ENCODE results near the gene PGRMC2.

DNA sequence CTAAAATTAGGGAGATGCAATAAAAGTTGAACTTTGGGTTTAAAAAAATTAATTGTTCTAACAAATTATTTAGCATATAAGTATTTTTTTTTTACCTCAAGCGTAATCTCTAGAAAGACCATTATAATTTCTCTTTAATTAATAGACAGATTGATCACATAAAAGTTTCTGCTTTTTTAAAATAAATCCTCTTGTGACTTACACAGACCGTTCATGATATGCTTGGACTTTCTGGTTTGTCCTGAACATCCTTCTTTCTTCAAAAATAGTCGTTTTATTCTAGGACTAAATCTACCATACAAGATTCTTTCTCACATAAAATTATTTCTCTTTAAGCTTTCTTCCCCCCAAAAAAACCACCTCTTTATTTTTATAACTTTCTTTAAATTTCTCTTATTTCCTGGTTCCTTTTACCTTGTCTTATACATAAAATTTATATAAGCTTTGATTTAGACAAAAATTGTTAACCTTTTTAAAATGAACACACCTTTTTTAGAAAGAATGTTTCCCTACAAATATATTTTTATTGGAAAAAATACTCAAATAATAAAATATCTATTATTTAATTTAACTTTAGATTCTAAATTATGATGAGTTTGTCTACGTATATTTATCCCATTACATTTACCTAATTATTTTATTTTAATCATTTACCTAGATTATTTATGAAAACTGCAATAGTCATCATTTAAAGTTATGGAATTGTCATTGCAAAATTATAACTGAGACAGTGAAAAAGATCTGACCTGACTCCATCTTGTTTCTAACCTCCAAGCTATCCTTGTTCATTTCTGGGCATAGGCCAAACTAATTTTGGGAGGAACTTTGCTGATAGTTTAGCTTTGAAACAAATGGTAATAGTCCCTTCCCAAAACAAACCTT, 37.6 kb downstream of the PGRMC2 start:
- TF ChIP-seq ZFX (IDR thresholded peaks at IDR 0.05; ENCODE audit: borderline replicate concordance): no peak
- TF ChIP-seq, protein P1, sequence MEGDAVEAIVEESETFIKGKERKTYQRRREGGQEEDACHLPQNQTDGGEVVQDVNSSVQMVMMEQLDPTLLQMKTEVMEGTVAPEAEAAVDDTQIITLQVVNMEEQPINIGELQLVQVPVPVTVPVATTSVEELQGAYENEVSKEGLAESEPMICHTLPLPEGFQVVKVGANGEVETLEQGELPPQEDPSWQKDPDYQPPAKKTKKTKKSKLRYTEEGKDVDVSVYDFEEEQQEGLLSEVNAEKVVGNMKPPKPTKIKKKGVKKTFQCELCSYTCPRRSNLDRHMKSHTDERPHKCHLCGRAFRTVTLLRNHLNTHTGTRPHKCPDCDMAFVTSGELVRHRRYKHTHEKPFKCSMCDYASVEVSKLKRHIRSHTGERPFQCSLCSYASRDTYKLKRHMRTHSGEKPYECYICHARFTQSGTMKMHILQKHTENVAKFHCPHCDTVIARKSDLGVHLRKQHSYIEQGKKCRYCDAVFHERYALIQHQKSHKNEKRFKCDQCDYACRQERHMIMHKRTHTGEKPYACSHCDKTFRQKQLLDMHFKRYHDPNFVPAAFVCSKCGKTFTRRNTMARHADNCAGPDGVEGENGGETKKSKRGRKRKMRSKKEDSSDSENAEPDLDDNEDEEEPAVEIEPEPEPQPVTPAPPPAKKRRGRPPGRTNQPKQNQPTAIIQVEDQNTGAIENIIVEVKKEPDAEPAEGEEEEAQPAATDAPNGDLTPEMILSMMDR (IDR thresholded peaks at IDR 0.05): no peak
